IMR-90 (cell line): ENCODE measurements around the gene IL22RA2. TPM values are rescaled to one million over a fixed set of nuclear protein-coding genes. Genes with fewer than 3 reads are reported as not detected.

ENCODE experiments used
- ATAC-seq: fragments of 200-7000 bp; cut with Tn5 transposase; 2 replicates; pipeline ENCODE4 v1.9.1; 2020; ENCODE audit warnings: low read depth, mild to moderate bottlenecking, moderate library complexity
- BruUV-seq: library from RNA; stranded (reverse); fragments of 400-500 nt; replicated peaks from 2 replicates; lab custom pipeline; 2021; lab: Mats Ljungman, UMichigan
- CTCF ChIA-PET: fragments of 300-600 bp; formaldehyde crosslinking; extraction: SDS; loops from one replicate; lab custom pipeline; 2021; ENCODE audit warnings: antibody characterized with exemption; lab: Yijun Ruan, JAX
- POLR2A ChIA-PET: fragments of 300-600 bp; sonication (Branson Sonifier 250); formaldehyde crosslinking; loops from one replicate; lab custom pipeline; 2022; ENCODE audit warnings: antibody characterized with exemption; ENCODE audit not compliant: unreplicated experiment; lab: Charles Lee
- DNase-seq: peaks from one replicate; pipeline ENCODE4 v3.0.0; 2013
- H2AFZ ChIP-seq: replicated peaks from 2 replicates; pipeline ENCODE3; 2013; ENCODE audit warnings: low read length, mild to moderate bottlenecking; ENCODE audit not compliant: poor library complexity
- H2AK5ac ChIP-seq: 2 replicates; pipeline ENCODE4 v1.6.1; 2013; ENCODE audit warnings: low read depth, low read length, inconsistent platforms
- H2AK9ac ChIP-seq: replicated peaks from 2 replicates; pipeline ENCODE3; 2013; ENCODE audit warnings: mild to moderate bottlenecking, low read depth, low read length, moderate library complexity; ENCODE audit not compliant: poor library complexity
- H2BK120ac ChIP-seq: 2 replicates; pipeline ENCODE4 v1.6.1; 2013; ENCODE audit warnings: low read depth, low read length, inconsistent platforms
- H2BK15ac ChIP-seq: 3 replicates; pipeline ENCODE4 v1.6.1; 2013; ENCODE audit warnings: low read depth, low read length, inconsistent platforms
- H2BK20ac ChIP-seq: 2 replicates; pipeline ENCODE4 v1.6.1; 2013; ENCODE audit warnings: low read depth, mild to moderate bottlenecking, inconsistent platforms, low read length, moderate library complexity
- H2BK5ac ChIP-seq: 2 replicates; pipeline ENCODE4 v1.6.1; 2013; ENCODE audit warnings: mild to moderate bottlenecking, low read depth, low read length, inconsistent platforms; ENCODE audit not compliant: poor library complexity, severe bottlenecking
- H3K14ac ChIP-seq: replicated peaks from 2 replicates; pipeline ENCODE4 v1.6.1; 2013; ENCODE audit warnings: low read depth, low read length, inconsistent platforms
- H3K18ac ChIP-seq: 2 replicates; pipeline ENCODE4 v1.6.1; 2013; ENCODE audit warnings: low read depth, low read length, control low read depth
- H3K23ac ChIP-seq: 2 replicates; pipeline ENCODE4 v1.6.1; 2013; ENCODE audit warnings: low read depth, low read length, inconsistent platforms
- H3K27ac ChIP-seq: 2 replicates; pipeline ENCODE4 v1.5.1; 2013; ENCODE audit warnings: mild to moderate bottlenecking, control low read depth, low read length; ENCODE audit not compliant: insufficient read depth
- H3K27me3 ChIP-seq: 2 replicates; pipeline ENCODE4 v1.6.1; 2013; ENCODE audit warnings: low read length; ENCODE audit not compliant: control insufficient read depth, insufficient read depth
- H3K36me3 ChIP-seq: 2 replicates; pipeline ENCODE4 v1.6.1; 2013; ENCODE audit warnings: low read length, mixed read lengths; ENCODE audit not compliant: control insufficient read depth, insufficient read depth
- H3K4ac ChIP-seq: 2 replicates; pipeline ENCODE4 v1.6.1; 2013; ENCODE audit warnings: low read depth, low read length, inconsistent platforms
- H3K4me1 ChIP-seq: 2 replicates; pipeline ENCODE4 v1.6.1; 2013; ENCODE audit warnings: low read length, mixed read lengths; ENCODE audit not compliant: control insufficient read depth, insufficient read depth
- H3K4me2 ChIP-seq: 2 replicates; pipeline ENCODE4 v1.6.1; 2013; ENCODE audit warnings: low read depth, mild to moderate bottlenecking, control low read depth, low read length, moderate library complexity
- H3K4me3 ChIP-seq: 2 replicates; pipeline ENCODE4 v1.5.1; 2013; ENCODE audit warnings: low read depth, mild to moderate bottlenecking, control low read depth, low read length, moderate library complexity; ENCODE audit not compliant: insufficient read depth
- H3K56ac ChIP-seq: 2 replicates; pipeline ENCODE4 v1.6.1; 2013; ENCODE audit warnings: low read length, inconsistent platforms; ENCODE audit not compliant: insufficient read depth; ENCODE audit errors: extremely low read depth
- H3K79me1 ChIP-seq, 2 experiments: 2 replicates each; pipeline ENCODE4 v1.6.1; 2013; ENCODE audit warnings: low read length in 2 of 2, inconsistent platforms in 1 of 2, low read depth in 1 of 2
- H3K9ac ChIP-seq: 2 replicates; pipeline ENCODE4 v1.6.1; 2013; ENCODE audit warnings: low read depth, low read length, control low read depth
- H3K9me1 ChIP-seq: 2 replicates; pipeline ENCODE4 v1.6.1; 2013; ENCODE audit warnings: low read length, inconsistent platforms; ENCODE audit not compliant: insufficient read depth
- H3K9me3 ChIP-seq: 2 replicates; pipeline ENCODE4 v1.6.1; 2013; ENCODE audit warnings: low read length; ENCODE audit not compliant: control insufficient read depth, insufficient read depth
- H4K20me1 ChIP-seq: 2 replicates; pipeline ENCODE4 v1.6.1; 2013; ENCODE audit warnings: low read length, inconsistent platforms; ENCODE audit not compliant: insufficient read depth
- H4K5ac ChIP-seq: 2 replicates; pipeline ENCODE4 v1.6.1; 2013; ENCODE audit warnings: mild to moderate bottlenecking, low read depth, low read length, control low read depth
- H4K8ac ChIP-seq, 2 experiments: 2 replicates each; pipeline ENCODE4 v1.6.1; 2013; ENCODE audit warnings: low read depth in 2 of 2, low read length in 2 of 2, control low read depth in 1 of 2, inconsistent platforms in 1 of 2
- H4K91ac ChIP-seq: 2 replicates; pipeline ENCODE4 v1.6.1; 2013; ENCODE audit warnings: low read depth, low read length, inconsistent platforms; ENCODE audit not compliant: insufficient read depth
- BHLHE40 ChIP-seq: fragments of 150-350 bp; IDR thresholded peaks from 2 replicates; pipeline ENCODE4 v1.6.1; 2016; ENCODE audit warnings: mild to moderate bottlenecking, low read depth, low read length
- CEBPB ChIP-seq: IDR thresholded peaks from 2 replicates; pipeline ENCODE4 v1.6.1; 2012; ENCODE audit warnings: low read depth, low read length, improper control_type of control experiment
- CHD1 ChIP-seq: IDR thresholded peaks from 2 replicates; pipeline ENCODE4 v1.6.1; 2012; ENCODE audit warnings: low read depth, low read length, improper control_type of control experiment
- MAFK ChIP-seq: IDR thresholded peaks from 2 replicates; pipeline ENCODE4 v1.6.1; 2012; ENCODE audit warnings: low read depth, low read length, improper control_type of control experiment
- POLR2A ChIP-seq: IDR thresholded peaks from 2 replicates; pipeline ENCODE4 v1.6.1; 2012; ENCODE audit warnings: mild to moderate bottlenecking, low read depth, low read length
- RCOR1 ChIP-seq: IDR thresholded peaks from 2 replicates; pipeline ENCODE4 v1.6.1; 2012; ENCODE audit warnings: mild to moderate bottlenecking, low read length, improper control_type of control experiment; ENCODE audit not compliant: insufficient replicate concordance
- RFX5 ChIP-seq: IDR thresholded peaks from 2 replicates; pipeline ENCODE4 v1.8.0; 2012; ENCODE audit warnings: low read depth, mild to moderate bottlenecking, low read length, moderate library complexity
- SMC3 ChIP-seq: fragments of 150-350 bp; IDR thresholded peaks from 2 replicates; pipeline ENCODE4 v1.6.1; 2016; ENCODE audit warnings: low read depth, mild to moderate bottlenecking, antibody characterized with exemption, low read length, moderate library complexity
- WGBS, 2 experiments: methylation state at CpG; one replicate each; pipeline versions ENCODE4 v1.1.5 to v1.1.7; 2013; ENCODE audit warnings: missing lambda C conversion rate in 2 of 2; ENCODE audit not compliant: insufficient read length in 1 of 2; ENCODE audit errors: extremely low coverage in 2 of 2; 5-methylcytosine and 5-hydroxymethylcytosine counted together
- dilution Hi-C: fragments of 300-500 bp; cut with HindIII; formaldehyde crosslinking; loops from one replicate; pipeline ENCODE4 v1.14.3; 2018; ENCODE audit warnings: low sequenced_read_pairs; ENCODE audit not compliant: unreplicated experiment
- in situ Hi-C: fragments of 300-500 bp; cut with MboI; formaldehyde crosslinking; loops from 3 replicates; pipeline ENCODE4 v1.14.3; 2019; ENCODE audit warnings: low sequenced_read_pairs, inconsistent platforms, mixed read lengths
- intact Hi-C: fragments of 100-400 bp; cut with micrococcal nuclease; formaldehyde crosslinking; loops from 2 replicates; pipeline ENCODE4 v1.10.0; 2022
- polyA plus RNA-seq, 3 experiments: library from polyadenylated mRNA; depleted of rRNA; stranded (reverse); fragments of >200 nt; gene quantifications; 2 replicates each; pipeline ENCODE4 v1.2.3, GENCODE V29; 2012; ENCODE audit warnings: low replicate concordance in 1 of 3
- total RNA-seq: library from RNA; depleted of rRNA; stranded (reverse); fragments of >200 nt; gene quantifications from 2 replicates; pipeline ENCODE4 v1.2.3, GENCODE V29; 2012
- TF ChIP-seq, protein P1 (sequence below): fragments of 150-350 bp; IDR thresholded peaks from 2 replicates; pipeline ENCODE4 v1.6.1; 2016; ENCODE audit warnings: low read depth, mild to moderate bottlenecking, low read length, moderate library complexity, borderline replicate concordance
- TF ChIP-seq, protein P2 (sequence below): fragments of 150-350 bp; IDR thresholded peaks from 2 replicates; pipeline ENCODE4 v1.6.1; 2017; ENCODE audit warnings: mild to moderate bottlenecking, antibody characterized with exemption, low read length, low read depth

IL22RA2 gene
- total and polyA plus RNA-seq, 2 of the 4 experiments (the other 2 are of a cell fraction) = not detected

DNA sequence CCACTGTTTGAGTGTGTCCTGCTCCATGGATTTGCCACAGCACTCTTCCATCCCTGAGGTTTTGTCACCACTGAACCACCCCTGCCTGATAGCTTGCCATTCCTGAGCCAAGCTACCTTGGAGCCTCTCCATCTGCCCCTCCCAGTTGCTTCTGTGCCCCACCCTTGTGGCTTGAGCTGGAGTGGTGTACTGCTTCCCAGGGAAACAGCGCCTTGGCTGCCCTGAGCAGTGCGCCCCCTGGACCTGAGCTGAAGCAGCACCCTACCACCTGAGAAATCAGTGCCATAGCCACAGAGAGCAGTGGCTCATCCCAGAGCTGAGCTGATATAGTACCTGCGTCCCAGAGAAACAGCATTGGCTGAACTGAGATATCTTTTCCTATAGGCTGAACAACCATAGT, 40.3 kb downstream of the IL22RA2 start:
- ATAC-seq = no peak
- Histone ChIP-seq H3K9me1 (no peaks in the 10 kb centered on the region), H4K8ac (no peak overlapping the region), H2BK20ac (no peak overlapping the region), H2AK5ac (no peak overlapping the region), H3K36me3 (no peaks in the 10 kb centered on the region), H3K27ac (no peak overlapping the region), H3K27me3 (no peaks in the 10 kb centered on the region), H2AFZ (peak overlapping the region; percentile 29), H3K4me1 (no peaks in the 10 kb centered on the region), H4K91ac (no peak overlapping the region), H4K20me1 (no peaks in the 10 kb centered on the region), H2BK15ac (no peak overlapping the region), H2BK5ac (no peak overlapping the region), H3K4ac (no peak overlapping the region), H3K18ac (no peak overlapping the region), H3K4me2 (no peak overlapping the region), H3K9ac (no peak overlapping the region), H3K79me1 (no peaks in the 10 kb centered on the region), H3K9me3 (peaks cover 4% of the 10 kb centered on the region), H2BK120ac (no peak overlapping the region), H3K14ac (no peak overlapping the region), H4K5ac (no peak overlapping the region), H2AK9ac (no peak overlapping the region), H3K4me3 (no peak overlapping the region), H3K23ac (no peak overlapping the region), H3K56ac (no peak overlapping the region)
- no peak for DNase-seq
- no TSS peak for BruUV-seq
- intact Hi-C loops = loop anchor here (10.0 kb wide), 1 partner anchor 282 kb away; no protein-coding TSS in a partner anchor
- in situ Hi-C loops = no loop called here
- WGBS, 2 experiments = no CpG with 5 or more reads among the region's 3 CpGs
- ChIA-PET POLR2A (no interaction called here), CTCF (no interaction called here)
- dilution Hi-C loops = no loop called here
- no peak for TF ChIP-seq POLR2A
- no peak for TF ChIP-seq MAFK
- TF ChIP-seq, protein P1, sequence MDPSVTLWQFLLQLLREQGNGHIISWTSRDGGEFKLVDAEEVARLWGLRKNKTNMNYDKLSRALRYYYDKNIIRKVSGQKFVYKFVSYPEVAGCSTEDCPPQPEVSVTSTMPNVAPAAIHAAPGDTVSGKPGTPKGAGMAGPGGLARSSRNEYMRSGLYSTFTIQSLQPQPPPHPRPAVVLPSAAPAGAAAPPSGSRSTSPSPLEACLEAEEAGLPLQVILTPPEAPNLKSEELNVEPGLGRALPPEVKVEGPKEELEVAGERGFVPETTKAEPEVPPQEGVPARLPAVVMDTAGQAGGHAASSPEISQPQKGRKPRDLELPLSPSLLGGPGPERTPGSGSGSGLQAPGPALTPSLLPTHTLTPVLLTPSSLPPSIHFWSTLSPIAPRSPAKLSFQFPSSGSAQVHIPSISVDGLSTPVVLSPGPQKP = no peak
- TF ChIP-seq, protein P2, sequence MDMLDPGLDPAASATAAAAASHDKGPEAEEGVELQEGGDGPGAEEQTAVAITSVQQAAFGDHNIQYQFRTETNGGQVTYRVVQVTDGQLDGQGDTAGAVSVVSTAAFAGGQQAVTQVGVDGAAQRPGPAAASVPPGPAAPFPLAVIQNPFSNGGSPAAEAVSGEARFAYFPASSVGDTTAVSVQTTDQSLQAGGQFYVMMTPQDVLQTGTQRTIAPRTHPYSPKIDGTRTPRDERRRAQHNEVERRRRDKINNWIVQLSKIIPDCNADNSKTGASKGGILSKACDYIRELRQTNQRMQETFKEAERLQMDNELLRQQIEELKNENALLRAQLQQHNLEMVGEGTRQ = no peak
- TF ChIP-seq SMC3 = no peak
- TF ChIP-seq RCOR1 = no peak
- no peak for TF ChIP-seq CEBPB
- no peak for TF ChIP-seq CHD1
- TF ChIP-seq BHLHE40 = no peak
- TF ChIP-seq RFX5 = no peak
